GM18858 (cell line): ENCODE results near the gene EMP3.
"Not testable (repeated sequence)": the region's sequence is repeated elsewhere in the genome, so short reads cannot be mapped to it uniquely, and the experiment has no call there.

ENCODE experiments used
- ATAC-seq: cut with Tn5 transposase; IDR thresholded peaks from one replicate; pipeline ENCODE4 v1.9.1; 2021; ENCODE audit not compliant: unreplicated experiment

Gene EMP3

GRCh38 chr19:48315712-48316111 is 9.6 kb upstream of the EMP3 start:
- ATAC-seq = no peak

GRCh38 chr19:48317708-48317960 is 7.7 kb upstream of the EMP3 start:
- ATAC-seq = not testable (repeated sequence)

- no peak for ATAC-seq
Observed at GRCh38 chr19:48318286-48318987, 6.9 kb upstream of the EMP3 start.

GRCh38 chr19:48319647-48320541 is 5.5 kb upstream of the EMP3 start:
- no peak for ATAC-seq

- ATAC-seq = peak; percentile 29
Observed at GRCh38 chr19:48321372-48321621, 4.1 kb upstream of the EMP3 start.

GRCh38 chr19:48321622-48322591 is 3.4 kb upstream of the EMP3 start:
- peak; percentile 39 for ATAC-seq

- ATAC-seq = no peak
Observed at GRCh38 chr19:48329167-48329891, 4.0 kb downstream of the EMP3 start.

- no peak for ATAC-seq
Observed at GRCh38 chr19:48330012-48330681, 4.8 kb downstream of the EMP3 start.

- no peak for ATAC-seq
Observed at GRCh38 chr19:48332351-48332661, 7.0 kb downstream of the EMP3 start.

GRCh38 chr19:48332662-48333466 is 7.5 kb downstream of the EMP3 start:
- ATAC-seq = peak; percentile 51

- ATAC-seq = peak; percentile 40
Observed at GRCh38 chr19:48333467-48334384, 8.4 kb downstream of the EMP3 start.

GRCh38 chr19:48338253-48338755 is 13.0 kb downstream of the EMP3 start:
- no peak for ATAC-seq

- ATAC-seq = no peak
Observed at GRCh38 chr19:48338802-48339503, 13.6 kb downstream of the EMP3 start.

GRCh38 chr19:48340995-48341394 is 15.6 kb downstream of the EMP3 start:
- no peak for ATAC-seq

- ATAC-seq = no peak
Observed at GRCh38 chr19:48341515-48342413, 16.4 kb downstream of the EMP3 start.

- no peak for ATAC-seq
Observed at GRCh38 chr19:48342414-48342738, 17.0 kb downstream of the EMP3 start.
